Gastroesophageal sphincter (tissue), 3 donors: ENCODE results near the gene FAM151A.

Experiments
- POLR2AphosphoS5 ChIP-seq: sonication (generic); formaldehyde crosslinking; IDR thresholded peaks from one replicate; pipeline ENCODE4 v1.6.1; 2017; ENCODE audit warnings: antibody characterized with exemption
- TF ChIP-seq, protein P1 (sequence below), 4 experiments: fragments of 200-600 bp in 2 of 4; fragments of 450-650 bp in 2 of 4; sonication (generic) in 1 of 4; IDR thresholded peaks; one replicate each; pipeline ENCODE4 v1.5.1; 2017 to 2019; ENCODE audit warnings: antibody characterized with exemption in 4 of 4, mild to moderate bottlenecking in 2 of 4, moderate library complexity in 2 of 4

DNA sequence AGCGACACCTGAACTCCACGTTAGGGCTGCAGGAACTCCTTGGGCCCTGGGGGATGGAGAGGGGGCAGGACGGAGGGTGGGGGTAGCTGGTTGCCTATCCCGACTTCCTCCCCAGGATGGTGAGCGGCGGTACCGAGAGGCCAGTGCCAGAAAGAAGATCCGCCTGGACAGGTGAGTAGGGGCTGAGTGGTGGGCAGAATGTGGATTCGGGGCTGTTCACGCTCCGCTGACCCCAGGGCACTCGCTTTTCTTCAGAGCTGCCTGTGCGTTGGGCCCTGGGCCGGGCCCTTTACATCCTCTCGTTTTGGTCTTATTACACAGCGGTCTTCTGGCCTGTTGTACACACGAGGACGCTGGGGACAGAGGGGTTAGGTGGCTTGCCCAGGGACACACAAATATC is 20.8 kb downstream of the FAM151A start:
- TF ChIP-seq POLR2AphosphoS5, result no peak
- TF ChIP-seq, protein P1, sequence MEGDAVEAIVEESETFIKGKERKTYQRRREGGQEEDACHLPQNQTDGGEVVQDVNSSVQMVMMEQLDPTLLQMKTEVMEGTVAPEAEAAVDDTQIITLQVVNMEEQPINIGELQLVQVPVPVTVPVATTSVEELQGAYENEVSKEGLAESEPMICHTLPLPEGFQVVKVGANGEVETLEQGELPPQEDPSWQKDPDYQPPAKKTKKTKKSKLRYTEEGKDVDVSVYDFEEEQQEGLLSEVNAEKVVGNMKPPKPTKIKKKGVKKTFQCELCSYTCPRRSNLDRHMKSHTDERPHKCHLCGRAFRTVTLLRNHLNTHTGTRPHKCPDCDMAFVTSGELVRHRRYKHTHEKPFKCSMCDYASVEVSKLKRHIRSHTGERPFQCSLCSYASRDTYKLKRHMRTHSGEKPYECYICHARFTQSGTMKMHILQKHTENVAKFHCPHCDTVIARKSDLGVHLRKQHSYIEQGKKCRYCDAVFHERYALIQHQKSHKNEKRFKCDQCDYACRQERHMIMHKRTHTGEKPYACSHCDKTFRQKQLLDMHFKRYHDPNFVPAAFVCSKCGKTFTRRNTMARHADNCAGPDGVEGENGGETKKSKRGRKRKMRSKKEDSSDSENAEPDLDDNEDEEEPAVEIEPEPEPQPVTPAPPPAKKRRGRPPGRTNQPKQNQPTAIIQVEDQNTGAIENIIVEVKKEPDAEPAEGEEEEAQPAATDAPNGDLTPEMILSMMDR (IDR thresholded peaks at IDR 0.05), result no peak
